Measurements from ENCODE around the gene LAMTOR5.

Gene LAMTOR5

DNA sequence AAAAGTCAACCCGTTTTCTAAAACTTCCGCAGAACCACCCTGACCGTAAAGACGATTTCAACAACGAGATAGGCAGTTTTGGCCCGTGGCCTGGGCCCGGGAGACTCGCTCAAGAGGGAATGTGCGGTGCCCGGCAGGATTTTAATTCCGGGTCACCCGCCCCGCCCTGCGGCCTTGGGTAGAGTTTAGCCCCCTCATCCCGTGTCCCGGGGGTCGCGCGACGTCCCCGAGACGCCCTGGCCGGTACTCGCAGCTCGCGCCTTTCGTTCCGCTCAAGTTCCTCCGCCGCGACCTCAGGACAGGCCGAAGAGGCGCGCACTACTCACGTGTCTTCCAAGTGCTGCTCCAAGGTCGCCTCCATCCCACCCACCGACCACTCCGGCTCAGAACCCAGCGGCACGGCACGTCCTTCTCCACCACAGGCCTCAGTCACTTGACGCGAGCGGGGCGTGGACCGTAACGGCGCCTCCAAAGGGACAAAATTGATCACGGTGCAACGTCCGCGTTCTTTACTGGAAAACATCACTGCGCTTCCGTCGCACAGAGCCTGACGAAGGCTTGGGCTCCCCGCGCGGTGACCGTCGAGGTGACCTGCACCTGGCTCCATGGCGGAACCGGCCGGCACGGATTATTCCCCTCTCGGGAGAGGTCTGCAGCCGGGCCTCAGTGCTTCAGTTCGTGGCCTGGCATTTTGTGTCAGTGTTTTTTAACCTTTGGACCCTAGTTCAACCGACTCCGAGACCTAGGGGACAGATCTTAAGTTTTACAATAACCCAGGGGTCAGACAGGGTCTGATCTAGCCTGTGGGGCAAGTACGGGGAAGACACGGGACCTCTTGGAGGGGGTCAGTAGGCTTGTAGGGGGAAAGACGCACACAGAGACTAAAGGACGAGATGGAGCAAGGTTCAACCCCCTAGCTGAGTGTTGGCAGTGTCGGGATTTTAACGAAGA is at the start of gene LAMTOR5:
Gene LAMTOR5 (minus strand): TSS at position 435 of the 951 bp plus-strand sequence. CDS start 74 bp downstream, at position 361.
- H3K27me3 ChIP-seq (ENCODE audit: control insufficient read depth in 5 of 5, insufficient read depth in 4 of 5, low read length in 5 of 5) = no peaks in the 10 kb centered on the region
- peaks cover 15 to 32% (median 25%) of the 10 kb centered on the region in 5 donors for H3K36me3 ChIP-seq (ENCODE audit: control insufficient read depth in 5 of 5, insufficient read depth in 5 of 5, low read length in 5 of 5)
- H3K9ac ChIP-seq (ENCODE audit: low read length in 5 of 5) = peak within 1 kb of the TSS; percentile 97 to 99 (median 98)
- peak within 1 kb of the TSS; percentile 85 to 98 (median 93) for H3K4me3 ChIP-seq (ENCODE audit: low read depth in 1 of 5, low read length in 5 of 5)
- H3K4me1 ChIP-seq (ENCODE audit: control insufficient read depth in 5 of 5, insufficient read depth in 5 of 5, low read length in 5 of 5) = peaks cover 2 to 26% (median 23%) of the 10 kb centered on the region in 5 donors
- peak within 1 kb of the TSS; percentile 95 for H3K27ac ChIP-seq (ENCODE audit: low read depth, low read length)
- H3K9me3 ChIP-seq (ENCODE audit: control insufficient read depth in 5 of 5, low read length in 5 of 5) = no peaks in the 10 kb centered on the region

DNA sequence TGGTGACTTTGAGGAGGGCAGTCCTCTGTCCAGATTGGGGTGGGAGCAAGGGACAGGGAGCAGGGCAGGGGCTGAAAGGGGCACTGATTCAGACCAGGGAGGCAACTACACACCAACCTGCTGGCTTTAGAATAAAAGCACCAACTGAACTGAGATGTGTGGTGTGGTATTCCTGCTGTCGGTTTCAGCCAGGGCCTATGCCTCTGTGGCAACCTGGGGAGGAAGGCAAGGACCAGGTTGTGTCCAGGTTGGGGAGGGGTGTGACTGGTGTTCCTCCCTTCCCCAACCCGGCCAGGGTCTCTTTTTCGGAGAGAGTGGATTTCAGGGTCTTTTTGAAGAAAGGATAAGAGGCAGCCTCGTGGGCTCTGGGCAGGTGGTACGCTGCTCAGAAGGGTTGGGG is 49.7 kb upstream of the LAMTOR5 start:
- Histone ChIP-seq H3K9ac (ENCODE audit: low read length in 5 of 5) (no peak overlapping the region), H3K4me3 (ENCODE audit: low read depth in 1 of 5, low read length in 5 of 5) (no peak overlapping the region), H3K36me3 (ENCODE audit: control insufficient read depth in 5 of 5, insufficient read depth in 5 of 5, low read length in 5 of 5) (no peaks in the 10 kb centered on the region), H3K9me3 (ENCODE audit: control insufficient read depth in 5 of 5, low read length in 5 of 5) (no peaks in the 10 kb centered on the region), H3K4me1 (ENCODE audit: control insufficient read depth in 5 of 5, insufficient read depth in 5 of 5, low read length in 5 of 5) (peaks cover 0 to 8% (median 5%) of the 10 kb centered on the region in 5 donors), H3K27ac (ENCODE audit: low read depth, low read length) (no peak overlapping the region), H3K27me3 (ENCODE audit: control insufficient read depth in 5 of 5, insufficient read depth in 4 of 5, low read length in 5 of 5) (no peaks in the 10 kb centered on the region)

DNA sequence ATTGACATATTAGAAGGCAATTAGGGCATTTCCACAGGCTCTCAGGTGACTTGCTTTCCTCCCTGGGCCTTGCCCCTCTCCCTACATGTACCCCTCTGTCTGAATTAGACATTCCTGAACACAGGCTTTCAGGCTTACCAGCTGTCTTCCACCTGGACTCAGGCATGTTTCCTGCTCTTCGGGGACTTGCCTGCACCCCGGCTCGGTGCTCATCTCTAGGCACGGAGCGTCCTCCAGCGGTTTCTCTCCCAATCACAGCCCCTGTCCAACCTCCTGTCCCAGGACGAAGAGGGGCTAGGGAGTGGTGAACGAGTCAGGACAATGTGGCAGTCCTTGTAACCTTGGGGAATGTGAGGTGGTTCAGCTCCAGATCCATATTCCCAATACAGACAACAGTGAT is 47.7 kb upstream of the LAMTOR5 start:
- H3K4me3 ChIP-seq (ENCODE audit: low read depth in 1 of 5, low read length in 5 of 5) = no peak overlapping the region
- no peak overlapping the region for H3K9ac ChIP-seq (ENCODE audit: low read length in 5 of 5)
- no peak overlapping the region for H3K27ac ChIP-seq (ENCODE audit: low read depth, low read length)
- H3K36me3 ChIP-seq (ENCODE audit: control insufficient read depth in 5 of 5, insufficient read depth in 5 of 5, low read length in 5 of 5) = no peaks in the 10 kb centered on the region
- peaks cover 0 to 3% (median 0%) of the 10 kb centered on the region in 5 donors for H3K27me3 ChIP-seq (ENCODE audit: control insufficient read depth in 5 of 5, insufficient read depth in 4 of 5, low read length in 5 of 5)
- H3K4me1 ChIP-seq (ENCODE audit: control insufficient read depth in 5 of 5, insufficient read depth in 5 of 5, low read length in 5 of 5) = peaks cover 0 to 22% (median 18%) of the 10 kb centered on the region in 5 donors
- H3K9me3 ChIP-seq (ENCODE audit: control insufficient read depth in 5 of 5, low read length in 5 of 5) = no peaks in the 10 kb centered on the region

DNA sequence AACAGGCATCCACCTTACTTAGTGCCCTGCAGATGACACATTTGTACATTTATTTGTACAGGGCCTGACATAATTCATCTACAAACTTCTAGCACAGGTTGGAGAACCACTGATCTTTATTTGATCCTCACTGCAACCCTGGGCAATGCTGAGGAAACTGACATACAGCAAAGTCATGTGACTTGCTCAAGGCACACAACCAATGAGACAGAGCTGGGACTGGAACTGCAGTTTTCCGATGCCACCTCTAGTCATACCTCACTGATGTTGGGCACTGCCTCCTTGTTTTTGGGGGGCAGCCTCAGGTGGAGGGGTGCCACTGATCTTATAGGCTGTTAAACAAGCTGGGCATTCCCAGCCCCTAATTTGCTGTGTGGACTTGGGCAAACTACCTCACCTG is 46.8 kb upstream of the LAMTOR5 start:
- Histone ChIP-seq H3K27me3 (ENCODE audit: control insufficient read depth in 5 of 5, insufficient read depth in 4 of 5, low read length in 5 of 5) (peaks cover 0 to 3% (median 0%) of the 10 kb centered on the region in 5 donors), H3K4me3 (ENCODE audit: low read depth in 1 of 5, low read length in 5 of 5) (no peak overlapping the region), H3K36me3 (ENCODE audit: control insufficient read depth in 5 of 5, insufficient read depth in 5 of 5, low read length in 5 of 5) (no peaks in the 10 kb centered on the region)

DNA sequence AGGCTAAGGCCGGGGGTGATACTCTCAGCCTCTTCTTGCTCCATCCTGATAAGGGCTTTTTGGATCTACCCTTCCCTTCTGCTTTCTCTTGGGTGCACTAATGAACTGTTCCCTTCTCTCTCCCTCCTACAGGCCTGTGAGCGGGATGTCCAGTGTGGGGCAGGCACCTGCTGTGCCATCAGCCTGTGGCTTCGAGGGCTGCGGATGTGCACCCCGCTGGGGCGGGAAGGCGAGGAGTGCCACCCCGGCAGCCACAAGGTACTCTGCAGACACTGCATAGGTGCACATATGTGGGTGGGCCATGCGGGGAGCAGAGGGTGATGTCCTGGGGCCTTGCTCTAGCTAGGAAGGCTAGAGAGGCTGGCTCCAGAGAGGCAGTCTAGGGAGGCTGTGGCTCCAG is 46.3 kb upstream of the LAMTOR5 start:
- no peaks in the 10 kb centered on the region for H3K36me3 ChIP-seq (ENCODE audit: control insufficient read depth in 5 of 5, insufficient read depth in 5 of 5, low read length in 5 of 5)

More for the DNA sequence above, 46.8 kb upstream of the LAMTOR5 start:
- no peaks in the 10 kb centered on the region for H3K9me3 ChIP-seq (ENCODE audit: control insufficient read depth in 5 of 5, low read length in 5 of 5)
- H3K27ac ChIP-seq (ENCODE audit: low read depth, low read length) = no peak overlapping the region
- H3K9ac ChIP-seq (ENCODE audit: low read length in 5 of 5) = no peak overlapping the region
- peaks cover 0 to 28% (median 20%) of the 10 kb centered on the region in 5 donors for H3K4me1 ChIP-seq (ENCODE audit: control insufficient read depth in 5 of 5, insufficient read depth in 5 of 5, low read length in 5 of 5)

DNA sequence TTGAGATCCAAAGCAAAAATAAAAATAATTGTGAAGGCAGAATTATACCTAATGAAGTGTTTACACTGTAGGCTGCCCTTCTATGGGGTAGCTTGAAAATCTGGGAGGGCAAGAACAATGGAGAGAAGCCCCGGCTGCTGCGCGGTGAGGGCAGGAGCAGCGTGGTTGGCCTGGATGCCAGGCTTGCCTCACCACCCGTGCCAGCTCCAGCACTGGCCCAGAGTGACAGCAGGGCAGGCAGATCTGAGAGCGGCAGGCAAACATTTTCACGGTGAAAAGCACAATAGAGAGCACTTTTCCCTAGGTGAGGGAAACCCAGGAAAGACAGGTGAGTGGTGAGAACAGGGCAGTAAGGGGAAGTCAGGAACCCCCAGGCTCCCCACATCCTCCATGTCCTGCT is 44.8 kb upstream of the LAMTOR5 start:
- Histone ChIP-seq H3K4me3 (ENCODE audit: low read depth in 1 of 5, low read length in 5 of 5) (no peak overlapping the region), H3K36me3 (ENCODE audit: control insufficient read depth in 5 of 5, insufficient read depth in 5 of 5, low read length in 5 of 5) (no peaks in the 10 kb centered on the region), H3K9me3 (ENCODE audit: control insufficient read depth in 5 of 5, low read length in 5 of 5) (no peaks in the 10 kb centered on the region)

More for the DNA sequence above, 46.3 kb upstream of the LAMTOR5 start:
- H3K9me3 ChIP-seq (ENCODE audit: control insufficient read depth in 5 of 5, low read length in 5 of 5) = no peaks in the 10 kb centered on the region
- no peak overlapping the region for H3K9ac ChIP-seq (ENCODE audit: low read length in 5 of 5)
- no peak overlapping the region for H3K27ac ChIP-seq (ENCODE audit: low read depth, low read length)
- H3K4me1 ChIP-seq (ENCODE audit: control insufficient read depth in 5 of 5, insufficient read depth in 5 of 5, low read length in 5 of 5) = peaks cover 0 to 28% (median 20%) of the 10 kb centered on the region in 5 donors
- H3K4me3 ChIP-seq (ENCODE audit: low read depth in 1 of 5, low read length in 5 of 5) = no peak overlapping the region
- peaks cover 0 to 3% (median 0%) of the 10 kb centered on the region in 5 donors for H3K27me3 ChIP-seq (ENCODE audit: control insufficient read depth in 5 of 5, insufficient read depth in 4 of 5, low read length in 5 of 5)

DNA sequence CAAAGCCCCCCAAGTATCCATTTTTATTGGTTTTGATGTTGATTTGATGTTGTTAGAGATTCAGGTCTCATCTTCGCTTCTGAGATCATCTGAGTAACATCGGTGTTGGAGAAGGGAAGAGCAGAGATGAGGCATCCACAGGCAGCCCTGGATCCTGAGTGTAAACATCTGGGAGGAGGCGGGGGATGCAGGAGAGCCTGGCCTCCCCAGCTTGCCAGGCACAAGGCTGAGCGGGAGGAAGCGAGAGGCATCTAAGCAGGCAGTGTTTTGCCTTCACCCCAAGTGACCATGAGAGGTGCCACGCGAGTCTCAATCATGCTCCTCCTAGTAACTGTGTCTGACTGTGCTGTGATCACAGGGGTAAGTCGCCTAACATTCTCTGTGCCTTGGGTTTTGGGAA is 43.4 kb upstream of the LAMTOR5 start, which contains the start of gene PROK1:
Gene PROK1 (plus strand): TSS at position 221 of the 400 bp plus-strand sequence. CDS start 68 bp downstream, at position 289.
- no peaks in the 10 kb centered on the region for H3K36me3 ChIP-seq (ENCODE audit: control insufficient read depth in 5 of 5, insufficient read depth in 5 of 5, low read length in 5 of 5)
- H3K4me3 ChIP-seq (ENCODE audit: low read depth in 1 of 5, low read length in 5 of 5) = no peak within 1 kb of the TSS
- H3K27ac ChIP-seq (ENCODE audit: low read depth, low read length) = no peak within 1 kb of the TSS
- H3K9ac ChIP-seq (ENCODE audit: low read length in 5 of 5) = peak within 1 kb of the TSS in 2 of 5 donors; percentile 11 to 34
- peaks cover 0 to 3% (median 0%) of the 10 kb centered on the region in 5 donors for H3K27me3 ChIP-seq (ENCODE audit: control insufficient read depth in 5 of 5, insufficient read depth in 4 of 5, low read length in 5 of 5)
- no peaks in the 10 kb centered on the region for H3K9me3 ChIP-seq (ENCODE audit: control insufficient read depth in 5 of 5, low read length in 5 of 5)
- peaks cover 0 to 28% (median 20%) of the 10 kb centered on the region in 5 donors for H3K4me1 ChIP-seq (ENCODE audit: control insufficient read depth in 5 of 5, insufficient read depth in 5 of 5, low read length in 5 of 5)

More for the DNA sequence above, 44.8 kb upstream of the LAMTOR5 start:
- H3K27me3 ChIP-seq (ENCODE audit: control insufficient read depth in 5 of 5, insufficient read depth in 4 of 5, low read length in 5 of 5) = peaks cover 0 to 3% (median 0%) of the 10 kb centered on the region in 5 donors
- H3K27ac ChIP-seq (ENCODE audit: low read depth, low read length) = no peak overlapping the region
- no peak overlapping the region for H3K9ac ChIP-seq (ENCODE audit: low read length in 5 of 5)
- H3K4me1 ChIP-seq (ENCODE audit: control insufficient read depth in 5 of 5, insufficient read depth in 5 of 5, low read length in 5 of 5) = peaks cover 0 to 28% (median 20%) of the 10 kb centered on the region in 5 donors

DNA sequence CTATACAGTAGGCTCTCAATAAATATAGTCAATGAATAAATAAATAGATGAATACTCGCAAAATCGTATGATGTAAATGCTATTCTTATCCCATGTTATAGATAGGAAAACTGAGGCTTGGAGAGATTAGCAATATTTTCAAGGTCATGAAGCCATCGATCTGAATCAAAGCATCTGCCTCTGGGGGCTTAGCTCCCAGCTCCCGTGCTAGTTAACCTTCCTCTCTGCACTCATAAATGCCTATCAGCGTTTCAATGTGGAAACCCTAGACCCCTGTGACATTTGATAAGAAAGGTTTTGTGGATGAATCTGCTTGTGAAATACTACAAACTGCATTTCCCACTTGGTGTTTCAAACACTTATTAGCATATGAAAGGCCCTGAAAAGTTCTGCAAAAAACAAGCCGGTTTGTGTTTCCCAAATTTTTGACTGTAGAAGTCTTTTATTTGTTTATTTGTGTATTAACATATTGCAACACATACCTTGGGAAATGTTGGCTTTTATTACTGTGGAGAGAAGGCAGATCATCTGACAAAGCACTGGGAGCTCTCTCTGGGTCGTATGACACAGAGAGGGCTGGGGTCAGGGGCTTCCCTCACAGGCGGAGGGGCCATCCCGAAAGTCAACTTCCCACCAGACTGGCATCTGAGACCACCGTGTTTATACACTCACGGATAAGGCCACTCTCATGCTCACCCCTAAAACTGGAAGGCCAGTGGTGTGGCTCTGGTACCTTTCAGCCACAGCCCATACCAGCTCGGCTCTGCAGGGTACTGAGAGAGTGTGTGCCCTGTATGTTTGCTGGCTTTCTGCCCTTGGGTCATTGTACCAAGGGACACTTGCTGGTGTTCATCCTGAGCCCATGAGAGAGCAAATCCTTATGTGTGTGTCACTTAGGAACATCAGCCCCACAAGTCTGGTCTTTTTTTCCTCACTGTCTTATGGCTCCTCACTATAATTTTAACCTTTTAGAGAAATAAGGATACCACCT is 42.5 kb upstream of the LAMTOR5 start:
- Histone ChIP-seq H3K4me1 (ENCODE audit: control insufficient read depth in 5 of 5, insufficient read depth in 5 of 5, low read length in 5 of 5) (peaks cover 0 to 28% (median 20%) of the 10 kb centered on the region in 5 donors), H3K4me3 (ENCODE audit: low read depth in 1 of 5, low read length in 5 of 5) (no peak overlapping the region), H3K9ac (ENCODE audit: low read length in 5 of 5) (peak overlapping the region in 1 of 5 donors; percentile 11), H3K27me3 (ENCODE audit: control insufficient read depth in 5 of 5, insufficient read depth in 4 of 5, low read length in 5 of 5) (peaks cover 0 to 3% (median 0%) of the 10 kb centered on the region in 5 donors), H3K36me3 (ENCODE audit: control insufficient read depth in 5 of 5, insufficient read depth in 5 of 5, low read length in 5 of 5) (no peaks in the 10 kb centered on the region), H3K9me3 (ENCODE audit: control insufficient read depth in 5 of 5, low read length in 5 of 5) (no peaks in the 10 kb centered on the region), H3K27ac (ENCODE audit: low read depth, low read length) (no peak overlapping the region)

DNA sequence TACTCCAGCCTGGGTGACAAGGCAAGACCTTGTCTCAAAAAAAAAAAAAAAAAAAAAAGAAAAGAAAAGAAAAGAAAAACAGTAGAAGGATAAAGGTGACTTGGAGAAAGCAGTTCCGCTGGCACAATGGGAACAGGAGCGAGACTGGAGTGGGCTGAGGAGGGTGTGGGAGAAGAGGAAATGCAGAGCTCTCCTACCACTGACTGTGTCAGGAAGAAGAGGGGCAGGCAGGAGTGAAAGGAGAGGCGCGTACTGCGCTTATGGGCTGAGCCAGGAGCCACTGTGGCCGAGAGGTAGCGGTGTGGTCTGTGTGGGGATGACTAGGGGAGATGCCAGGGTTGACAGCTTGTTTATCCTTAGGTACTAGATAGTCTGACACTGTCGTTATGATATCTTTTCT is 37.1 kb upstream of the LAMTOR5 start:
- H3K9ac ChIP-seq (ENCODE audit: low read length in 5 of 5) = no peak overlapping the region
- H3K4me1 ChIP-seq (ENCODE audit: control insufficient read depth in 5 of 5, insufficient read depth in 5 of 5, low read length in 5 of 5) = peaks cover 0 to 21% (median 11%) of the 10 kb centered on the region in 5 donors
- H3K27me3 ChIP-seq (ENCODE audit: control insufficient read depth in 5 of 5, insufficient read depth in 4 of 5, low read length in 5 of 5) = no peaks in the 10 kb centered on the region
- no peak overlapping the region for H3K4me3 ChIP-seq (ENCODE audit: low read depth in 1 of 5, low read length in 5 of 5)
- H3K36me3 ChIP-seq (ENCODE audit: control insufficient read depth in 5 of 5, insufficient read depth in 5 of 5, low read length in 5 of 5) = no peaks in the 10 kb centered on the region
- no peaks in the 10 kb centered on the region for H3K9me3 ChIP-seq (ENCODE audit: control insufficient read depth in 5 of 5, low read length in 5 of 5)
- no peak overlapping the region for H3K27ac ChIP-seq (ENCODE audit: low read depth, low read length)

Data from subcutaneous abdominal adipose tissue (tissue), 5 donors.